K562 treated with DMSO at 1 percent for 24 hours (cell line): Measurements from ENCODE around the gene SERBP1. TPM values are rescaled to one million over a fixed set of nuclear protein-coding genes. Genes with fewer than 3 reads are reported as not detected.

ENCODE experiments used
- total RNA-seq: library from RNA; unstranded; fragments of 300-600 nt; gene quantifications from 2 replicates; pipeline ENCODE4 v1.2.3, GENCODE V29; 2022; ENCODE audit warnings: low read depth; ENCODE audit not compliant: insufficient read depth

SERBP1 gene
- 165 and 182 TPM in 2 replicates for total RNA-seq

DNA sequence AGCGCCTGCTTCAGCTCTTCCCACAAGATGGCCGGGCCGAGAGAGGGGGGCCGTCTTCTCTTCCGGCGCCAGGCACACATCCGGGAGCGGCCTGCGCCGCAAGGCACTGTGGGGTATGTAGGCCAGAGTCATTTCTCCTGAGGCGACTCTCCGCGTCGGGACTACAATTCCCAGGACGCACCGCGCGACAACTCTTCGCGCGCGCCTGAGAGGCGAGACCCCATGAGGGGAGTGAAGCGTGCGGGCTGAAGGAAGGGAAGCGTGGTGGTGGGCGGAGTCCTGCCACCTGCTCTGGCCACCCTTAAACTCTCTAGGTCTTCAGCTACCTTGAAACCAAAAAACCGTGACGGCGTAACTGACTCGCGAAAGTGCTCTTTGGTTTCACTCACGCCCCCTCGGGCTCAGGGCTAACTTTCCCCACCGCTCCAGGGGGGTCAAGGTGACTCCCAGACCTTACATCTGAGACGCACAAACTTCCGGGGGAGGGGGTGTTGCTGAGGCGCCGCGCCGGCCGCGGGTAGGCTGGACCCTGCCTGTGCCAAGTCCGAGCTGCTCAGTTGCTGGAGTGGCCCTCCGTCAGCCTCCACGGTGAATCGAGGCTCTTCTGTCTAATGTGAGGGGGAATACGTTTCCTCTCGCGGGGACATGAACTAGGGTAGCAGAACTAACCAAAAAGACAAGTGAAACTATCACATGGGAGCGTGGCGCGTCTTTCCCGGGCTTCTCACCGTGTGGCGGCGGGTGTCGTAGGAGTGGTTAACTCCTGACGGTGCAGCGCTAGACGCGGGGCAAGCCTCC, at the start of gene SERBP1:
SERBP1 (minus strand) TSS at position 45 of the 798 bp plus-strand sequence. CDS start 102 bp downstream, outside the sequence.

Other genes with a start within 250 kb of the SERBP1 start
- 1.4 TPM in 2 replicates for gene IL12RB2, start 122.5 kb downstream of the SERBP1 start, total RNA-seq